Measurements from ENCODE around the gene IGLL5. TPM values are rescaled to one million over a fixed set of nuclear protein-coding genes. Genes with fewer than 3 reads are reported as not detected.

IGLL5 gene
- total RNA-seq, 1 donor = not detected

DNA sequence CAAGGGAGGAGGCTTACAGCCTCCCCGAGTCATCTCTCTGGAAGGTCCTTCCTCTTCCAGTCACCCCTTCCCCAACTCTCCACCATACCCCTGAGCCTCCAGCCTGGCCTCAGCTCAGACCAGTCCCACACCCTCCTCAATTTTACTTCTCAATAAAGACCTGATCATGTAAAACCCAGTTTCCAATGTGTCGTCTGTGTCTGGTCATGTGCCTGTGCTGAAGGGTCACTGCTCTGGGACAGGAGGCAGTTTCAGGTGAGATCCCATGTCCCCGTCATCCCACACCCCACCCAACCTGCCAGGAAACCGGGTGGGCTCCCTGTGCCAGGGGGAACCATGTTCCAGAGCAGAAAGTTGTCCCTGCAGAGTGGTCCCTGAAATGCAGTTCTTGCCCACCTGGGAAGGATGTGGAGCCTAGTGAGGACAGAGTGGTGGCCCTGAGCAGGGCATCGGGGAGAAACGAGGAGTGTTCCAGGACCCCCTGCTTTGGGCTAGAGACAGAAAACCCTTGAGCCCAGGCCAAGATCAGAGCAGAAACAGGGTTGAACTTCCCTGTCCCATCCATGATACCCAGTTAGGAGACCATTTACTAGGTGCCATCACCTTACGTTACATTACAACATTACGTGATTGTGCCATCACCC, 19.4 kb downstream of the IGLL5 start:
- TF ChIP-seq, protein P1, sequence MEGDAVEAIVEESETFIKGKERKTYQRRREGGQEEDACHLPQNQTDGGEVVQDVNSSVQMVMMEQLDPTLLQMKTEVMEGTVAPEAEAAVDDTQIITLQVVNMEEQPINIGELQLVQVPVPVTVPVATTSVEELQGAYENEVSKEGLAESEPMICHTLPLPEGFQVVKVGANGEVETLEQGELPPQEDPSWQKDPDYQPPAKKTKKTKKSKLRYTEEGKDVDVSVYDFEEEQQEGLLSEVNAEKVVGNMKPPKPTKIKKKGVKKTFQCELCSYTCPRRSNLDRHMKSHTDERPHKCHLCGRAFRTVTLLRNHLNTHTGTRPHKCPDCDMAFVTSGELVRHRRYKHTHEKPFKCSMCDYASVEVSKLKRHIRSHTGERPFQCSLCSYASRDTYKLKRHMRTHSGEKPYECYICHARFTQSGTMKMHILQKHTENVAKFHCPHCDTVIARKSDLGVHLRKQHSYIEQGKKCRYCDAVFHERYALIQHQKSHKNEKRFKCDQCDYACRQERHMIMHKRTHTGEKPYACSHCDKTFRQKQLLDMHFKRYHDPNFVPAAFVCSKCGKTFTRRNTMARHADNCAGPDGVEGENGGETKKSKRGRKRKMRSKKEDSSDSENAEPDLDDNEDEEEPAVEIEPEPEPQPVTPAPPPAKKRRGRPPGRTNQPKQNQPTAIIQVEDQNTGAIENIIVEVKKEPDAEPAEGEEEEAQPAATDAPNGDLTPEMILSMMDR (IDR thresholded peaks at IDR 0.05; ENCODE audit: insufficient read depth, low read depth, low read length) = no peak
- no peak for DNase-seq (ENCODE audit: low read depth)

DNA sequence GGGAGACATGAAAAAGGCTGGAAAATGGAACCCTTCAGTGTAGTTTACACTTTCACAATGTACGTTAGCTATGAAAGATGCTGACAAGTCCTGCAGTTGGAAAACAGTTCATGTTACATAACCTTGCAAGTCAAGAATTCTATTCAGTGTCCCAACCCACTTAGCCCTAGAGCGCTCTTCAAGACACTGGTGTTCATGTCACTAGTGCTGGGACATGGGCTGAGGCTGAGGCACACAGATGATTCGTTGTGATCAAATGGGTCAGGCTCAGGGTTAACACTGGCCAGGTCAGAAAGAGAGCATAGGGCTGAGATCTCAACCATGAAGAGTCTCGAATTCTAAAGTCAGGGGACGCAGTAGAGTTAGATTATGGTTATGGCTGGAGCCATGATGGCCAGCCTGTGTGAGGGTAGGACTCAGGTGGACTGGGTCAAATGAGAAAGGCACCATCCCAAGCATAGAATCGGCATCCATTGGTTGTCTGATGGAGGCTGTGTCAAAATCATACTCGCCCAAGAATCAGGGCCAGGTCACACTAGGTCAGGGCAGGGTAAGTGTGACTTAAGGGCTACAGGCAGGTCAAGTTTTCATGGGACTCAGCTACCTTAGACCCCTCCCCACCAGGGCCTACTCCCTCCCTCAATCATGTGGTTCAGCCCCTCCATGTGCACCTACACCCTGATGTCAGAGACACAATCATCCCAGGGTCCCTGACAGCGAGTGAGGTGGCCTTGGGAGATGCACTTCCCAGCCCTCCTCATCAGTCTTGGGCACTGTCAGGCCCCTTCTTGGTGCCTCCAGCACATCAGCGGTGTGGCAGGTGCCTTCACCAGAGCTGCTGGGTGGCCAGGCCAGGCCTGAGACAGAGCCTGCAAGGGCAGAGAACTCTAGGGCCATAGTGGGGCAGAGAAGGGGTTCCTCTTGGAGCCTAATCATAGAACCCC, 20.2 kb downstream of the IGLL5 start:
- TF ChIP-seq, protein P1 (IDR thresholded peaks at IDR 0.05; ENCODE audit: insufficient read depth, low read depth, low read length) = no peak
- no peak overlapping the region for H3K4me3 ChIP-seq (ENCODE audit: low read depth, low read length)
- no peak for DNase-seq (ENCODE audit: low read depth)

More for the DNA sequence above, 19.4 kb downstream of the IGLL5 start:
- no peak overlapping the region for H3K4me3 ChIP-seq (ENCODE audit: low read depth, low read length)

DNA sequence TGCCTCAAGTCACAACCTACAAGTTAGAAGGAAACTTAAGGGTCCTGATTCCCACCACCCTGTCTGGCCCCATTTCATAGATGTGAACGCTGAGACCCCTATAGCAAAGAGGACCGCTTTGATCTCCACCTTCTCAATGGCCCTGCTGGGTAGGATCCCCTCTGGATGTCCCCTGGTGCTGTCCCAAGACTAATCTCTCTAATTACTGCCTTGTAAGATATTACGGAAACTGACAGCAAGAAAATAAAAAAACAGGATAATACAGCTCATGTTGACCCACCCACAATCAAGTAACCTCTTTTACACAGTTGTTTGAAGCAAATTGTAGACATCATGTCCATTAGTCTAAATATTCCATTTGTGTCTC, 20.9 kb downstream of the IGLL5 start:
- no peak for DNase-seq (ENCODE audit: low read depth)
- TF ChIP-seq, protein P1 (IDR thresholded peaks at IDR 0.05; ENCODE audit: insufficient read depth, low read depth, low read length) = no peak
- H3K4me3 ChIP-seq (ENCODE audit: low read depth, low read length) = no peak overlapping the region

DNA sequence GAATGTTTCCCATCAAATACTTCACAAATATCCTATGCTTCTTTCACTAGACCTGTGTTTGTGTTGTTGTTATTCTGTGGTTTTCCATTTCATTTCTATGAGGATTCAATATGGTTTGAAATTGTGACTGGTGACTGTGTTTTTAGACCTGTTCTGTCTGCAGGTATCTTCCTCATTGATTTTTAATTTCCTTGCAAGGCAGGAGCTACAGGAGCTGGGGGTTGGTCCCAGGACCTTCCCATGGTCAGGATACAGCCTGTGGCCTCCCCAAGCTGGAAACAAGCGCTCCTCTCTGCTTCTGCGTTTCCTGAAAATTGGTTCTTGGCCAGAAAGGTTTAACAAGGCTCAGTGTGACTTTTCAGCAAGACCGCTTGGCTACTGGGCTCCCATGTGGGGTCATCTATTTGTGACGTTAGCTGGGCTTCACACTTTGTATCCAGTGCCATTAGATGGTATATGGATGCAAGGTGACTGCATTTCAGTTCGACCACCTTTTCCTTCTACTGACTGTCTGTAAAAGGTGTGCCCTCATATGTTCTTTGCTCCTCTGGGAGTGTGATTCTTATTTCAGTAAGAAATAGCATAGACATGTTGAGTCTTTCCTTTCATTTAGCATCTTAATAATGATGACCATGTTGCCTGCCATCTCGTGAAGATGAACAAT, 21.5 kb downstream of the IGLL5 start:
- no peak overlapping the region for H3K4me3 ChIP-seq (ENCODE audit: low read depth, low read length)
- no peak for DNase-seq (ENCODE audit: low read depth)
- TF ChIP-seq, protein P1 (IDR thresholded peaks at IDR 0.05; ENCODE audit: insufficient read depth, low read depth, low read length) = no peak

DNA sequence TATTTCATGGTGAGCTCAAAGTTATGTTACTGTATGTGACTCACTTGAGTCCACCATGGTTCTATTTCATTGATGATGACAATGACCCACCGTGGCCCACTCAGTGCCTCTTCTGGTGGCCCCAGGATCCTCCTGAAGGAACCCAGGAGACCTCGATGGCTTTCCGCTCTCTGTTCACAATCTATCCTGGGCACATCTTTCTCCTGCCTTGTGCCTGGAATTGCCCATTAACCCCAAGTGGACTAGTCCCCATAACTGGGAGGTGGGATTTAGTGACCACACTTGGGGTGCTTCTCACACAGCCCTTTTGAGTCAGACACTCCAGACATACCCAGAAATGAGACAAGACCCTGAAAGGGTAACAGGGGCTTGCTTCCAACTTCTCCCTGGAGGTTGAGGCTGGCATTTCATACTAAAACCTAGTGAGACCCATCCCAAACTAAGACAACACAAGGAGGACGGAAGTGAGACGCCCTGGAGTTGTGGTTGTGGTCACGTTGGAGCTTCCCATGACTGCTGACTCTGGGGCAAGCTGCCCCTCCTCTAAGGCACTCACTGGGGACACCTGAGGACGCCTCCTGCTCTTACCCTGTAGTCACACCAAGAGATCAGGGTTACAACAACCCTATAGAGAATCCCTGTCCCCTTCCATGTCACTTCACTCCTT, 22.1 kb downstream of the IGLL5 start:
- TF ChIP-seq, protein P1 (IDR thresholded peaks at IDR 0.05; ENCODE audit: insufficient read depth, low read depth, low read length) = no peak
- DNase-seq (ENCODE audit: low read depth) = no peak
- H3K4me3 ChIP-seq (ENCODE audit: low read depth, low read length) = no peak overlapping the region
